ENCODE measurements around the gene NFATC1. TPM values are rescaled to one million over a fixed set of nuclear protein-coding genes. Genes with fewer than 3 reads are reported as not detected.

The NFATC1 gene
- total RNA-seq, 1 donor from 2014 or later: 21.9 TPM

DNA sequence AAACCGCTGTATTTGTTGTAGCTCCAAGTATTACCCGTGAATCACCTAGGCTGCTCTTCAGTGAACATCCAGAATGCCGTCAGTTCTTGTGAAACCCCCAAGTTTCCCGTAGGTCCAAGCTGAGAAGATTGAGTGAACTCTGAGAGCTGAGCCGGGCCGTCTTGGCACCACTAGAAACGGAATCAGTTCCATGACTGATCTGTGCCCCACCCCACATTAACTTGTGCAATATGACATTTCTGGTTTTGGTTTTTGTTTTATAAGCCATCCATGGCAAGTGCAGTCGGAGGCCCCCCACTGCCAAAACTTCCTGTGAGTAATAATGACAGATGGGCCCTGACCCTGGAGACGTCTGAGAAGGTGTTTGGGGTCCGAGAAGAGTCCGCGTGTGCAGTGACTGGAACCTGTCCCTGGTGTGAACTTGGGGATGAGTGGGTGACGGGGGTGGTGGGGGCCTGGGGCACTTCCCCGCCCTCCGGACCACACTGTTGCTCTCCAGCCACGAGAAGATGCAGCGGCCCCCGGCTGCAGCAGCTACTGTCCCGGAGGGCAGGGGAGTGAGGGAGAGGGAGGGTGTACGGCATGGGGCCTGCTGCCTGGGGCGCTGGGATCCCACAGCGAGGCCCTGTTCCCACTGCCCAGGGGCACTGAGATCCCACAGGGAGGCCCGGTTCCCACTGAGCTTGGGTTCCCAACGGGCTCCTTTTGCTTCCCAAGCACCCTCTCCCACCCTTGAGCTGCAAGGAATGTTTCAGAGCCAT, 26.5 kb downstream of the NFATC1 start:
- Histone ChIP-seq H3K27ac (no peak overlapping the region), H3K4me3 (no peak overlapping the region), H3K36me3 (no peaks in the 10 kb centered on the region), H3K27me3 (no peaks in the 10 kb centered on the region), H3K9me3 (no peaks in the 10 kb centered on the region), H3K4me1 (peaks cover 7% of the 10 kb centered on the region)
- intact Hi-C loops (cut with DNase I): no loop called here
- TF ChIP-seq POLR2A (IDR thresholded peaks at IDR 0.05): no peak
- TF ChIP-seq, protein P1, sequence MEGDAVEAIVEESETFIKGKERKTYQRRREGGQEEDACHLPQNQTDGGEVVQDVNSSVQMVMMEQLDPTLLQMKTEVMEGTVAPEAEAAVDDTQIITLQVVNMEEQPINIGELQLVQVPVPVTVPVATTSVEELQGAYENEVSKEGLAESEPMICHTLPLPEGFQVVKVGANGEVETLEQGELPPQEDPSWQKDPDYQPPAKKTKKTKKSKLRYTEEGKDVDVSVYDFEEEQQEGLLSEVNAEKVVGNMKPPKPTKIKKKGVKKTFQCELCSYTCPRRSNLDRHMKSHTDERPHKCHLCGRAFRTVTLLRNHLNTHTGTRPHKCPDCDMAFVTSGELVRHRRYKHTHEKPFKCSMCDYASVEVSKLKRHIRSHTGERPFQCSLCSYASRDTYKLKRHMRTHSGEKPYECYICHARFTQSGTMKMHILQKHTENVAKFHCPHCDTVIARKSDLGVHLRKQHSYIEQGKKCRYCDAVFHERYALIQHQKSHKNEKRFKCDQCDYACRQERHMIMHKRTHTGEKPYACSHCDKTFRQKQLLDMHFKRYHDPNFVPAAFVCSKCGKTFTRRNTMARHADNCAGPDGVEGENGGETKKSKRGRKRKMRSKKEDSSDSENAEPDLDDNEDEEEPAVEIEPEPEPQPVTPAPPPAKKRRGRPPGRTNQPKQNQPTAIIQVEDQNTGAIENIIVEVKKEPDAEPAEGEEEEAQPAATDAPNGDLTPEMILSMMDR (IDR thresholded peaks at IDR 0.05): no peak
- TF ChIP-seq POLR2AphosphoS5 (IDR thresholded peaks at IDR 0.05; ENCODE audit: insufficient read depth in 1 of 2, low read depth in 1 of 2): no peak
- no peak for DNase-seq (ENCODE audit: extremely low spot score in 2 of 2)

DNA sequence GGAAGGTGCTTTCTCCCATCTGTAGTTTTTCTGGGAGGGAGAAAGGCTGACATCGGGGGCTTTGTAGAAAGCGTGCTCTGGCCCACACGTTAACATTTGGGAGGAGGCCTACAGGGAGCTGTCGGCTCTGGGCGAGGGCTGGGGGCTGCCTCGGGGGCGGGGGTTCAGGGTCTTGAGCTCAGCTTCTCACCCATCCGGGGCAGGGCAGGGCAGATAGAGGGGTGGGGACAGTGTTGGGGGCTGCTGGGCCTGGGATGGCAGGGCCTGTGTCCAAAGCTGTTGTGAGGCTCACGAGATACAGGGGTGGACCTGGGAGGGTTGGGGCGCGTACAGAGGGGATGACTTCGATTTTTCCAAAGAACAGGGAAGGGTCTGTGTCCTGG, 27.0 kb downstream of the NFATC1 start:
- Histone ChIP-seq H3K4me3 (no peak overlapping the region), H3K36me3 (no peaks in the 10 kb centered on the region), H3K9me3 (no peaks in the 10 kb centered on the region), H3K27ac (no peak overlapping the region), H3K4me1 (peaks cover 7% of the 10 kb centered on the region), H3K27me3 (no peaks in the 10 kb centered on the region)
- no peak for DNase-seq (ENCODE audit: extremely low spot score in 2 of 2)
- intact Hi-C loops (cut with DNase I): no loop called here
- TF ChIP-seq POLR2A (IDR thresholded peaks at IDR 0.05) (no peak), POLR2AphosphoS5 (IDR thresholded peaks at IDR 0.05; ENCODE audit: insufficient read depth in 1 of 2, low read depth in 1 of 2) (no peak)
- TF ChIP-seq, protein P1 (IDR thresholded peaks at IDR 0.05): no peak

DNA sequence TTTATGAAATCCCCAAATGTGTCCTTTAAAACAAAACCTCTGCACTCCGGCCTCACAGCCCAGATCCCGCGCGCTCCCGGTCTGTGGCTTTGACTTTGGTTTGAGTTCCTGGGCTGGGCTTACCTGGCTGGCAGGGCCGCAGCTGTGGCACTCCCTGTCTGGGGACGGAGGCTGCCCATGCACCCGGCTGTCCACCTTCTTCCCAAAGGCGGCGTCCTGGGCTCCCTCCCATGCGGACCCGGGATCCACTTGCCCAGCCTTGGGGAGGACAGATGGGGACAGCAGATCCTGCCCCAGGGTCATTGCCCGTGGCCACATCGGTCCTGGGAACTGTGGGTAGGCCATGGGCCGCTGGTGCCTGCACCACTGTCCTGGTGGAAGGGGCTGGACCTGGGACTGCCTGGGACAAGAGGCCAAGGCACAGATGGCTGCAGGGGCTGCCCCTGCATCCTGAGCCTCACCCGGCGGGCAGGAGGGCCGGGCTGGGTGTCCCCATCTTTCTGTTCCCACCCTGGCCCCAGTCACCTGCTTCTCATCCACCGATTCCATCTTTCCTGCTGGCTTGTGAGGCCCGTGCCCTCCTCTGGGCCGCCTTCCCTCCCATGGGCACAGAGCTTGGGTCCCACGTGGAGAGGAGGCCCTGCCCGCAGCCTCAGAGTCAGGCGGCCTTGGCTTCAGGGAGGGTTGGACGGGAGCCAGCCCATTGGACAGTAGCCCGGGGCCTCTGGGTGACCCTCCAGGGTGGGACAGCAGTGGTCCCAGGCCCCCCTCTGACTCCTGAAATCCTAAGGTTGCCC, 27.7 kb downstream of the NFATC1 start:
- TF ChIP-seq, protein P1 (IDR thresholded peaks at IDR 0.05): no peak
- TF ChIP-seq POLR2A (IDR thresholded peaks at IDR 0.05) (no peak), POLR2AphosphoS5 (IDR thresholded peaks at IDR 0.05; ENCODE audit: insufficient read depth in 1 of 2, low read depth in 1 of 2) (no peak)
- peaks cover 7% of the 10 kb centered on the region for H3K4me1 ChIP-seq
- intact Hi-C loops (cut with DNase I): no loop called here
- no peaks in the 10 kb centered on the region for H3K27me3 ChIP-seq
- no peak overlapping the region for H3K27ac ChIP-seq
- no peak for DNase-seq (ENCODE audit: extremely low spot score in 2 of 2)
- no peaks in the 10 kb centered on the region for H3K36me3 ChIP-seq
- no peak overlapping the region for H3K4me3 ChIP-seq
- no peaks in the 10 kb centered on the region for H3K9me3 ChIP-seq

DNA sequence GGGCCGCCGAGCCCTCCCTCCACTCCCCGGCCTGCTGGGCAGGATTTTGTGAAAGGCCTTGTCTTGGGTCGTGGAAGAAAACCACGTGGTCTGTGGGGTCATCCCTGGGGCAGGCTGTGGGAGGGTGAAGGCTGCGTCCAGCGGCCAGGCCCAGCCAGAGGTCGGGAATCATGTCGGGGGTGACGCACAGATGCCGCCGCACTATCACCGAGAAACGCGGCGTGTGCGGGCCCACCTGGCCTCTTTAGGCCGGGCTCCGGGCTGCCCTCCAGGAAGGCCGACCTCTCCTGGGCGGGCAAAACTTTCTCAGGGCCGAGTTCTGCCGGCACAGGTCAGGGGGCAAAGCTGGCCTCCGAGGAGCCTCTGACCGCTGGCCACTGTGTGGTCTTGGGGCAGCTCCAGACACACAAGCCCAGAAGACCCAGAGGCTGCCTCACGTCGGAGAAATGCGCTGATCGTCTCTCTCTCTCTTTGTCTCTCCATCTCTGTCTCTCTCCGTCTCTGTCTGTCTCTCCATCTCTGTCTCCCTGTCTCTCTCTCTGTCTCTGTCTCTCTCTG, 28.4 kb downstream of the NFATC1 start:
- no peak overlapping the region for H3K27ac ChIP-seq
- TF ChIP-seq POLR2A (IDR thresholded peaks at IDR 0.05) (no peak), POLR2AphosphoS5 (IDR thresholded peaks at IDR 0.05; ENCODE audit: insufficient read depth in 1 of 2, low read depth in 1 of 2) (peak in 1 of 2 donors; percentile 13)
- TF ChIP-seq, protein P1 (IDR thresholded peaks at IDR 0.05): no peak
- peaks cover 7% of the 10 kb centered on the region for H3K4me1 ChIP-seq
- H3K36me3 ChIP-seq: no peaks in the 10 kb centered on the region
- no peaks in the 10 kb centered on the region for H3K27me3 ChIP-seq
- H3K9me3 ChIP-seq: no peaks in the 10 kb centered on the region
- intact Hi-C loops (cut with DNase I): no loop called here
- DNase-seq (ENCODE audit: extremely low spot score in 2 of 2): no peak
- no peak overlapping the region for H3K4me3 ChIP-seq

Measured in vagina (tissue), 2 donors.